Retinal pigment epithelial cell (primary cell): ENCODE measurements around the gene DNAJB13.

ENCODE experiments used
- DNase-seq: peaks from one replicate; pipeline ENCODE4 v3.0.0-alpha.2; 2010; ENCODE audit warnings: low read depth
- H3K4me3 ChIP-seq: 2 replicates; pipeline ENCODE4 v1.5.1; 2011; ENCODE audit warnings: mild to moderate bottlenecking, low read length, control low read depth, moderate library complexity
- TF ChIP-seq, protein P1 (sequence below): conservative IDR thresholded peaks from 2 replicates; pipeline ENCODE4 v1.5.1; 2011; ENCODE audit warnings: low read depth, low read length, control low read depth, inconsistent platforms

The DNAJB13 gene

GRCh38 chr11:73975479-73975757 lies 24.6 kb downstream of the DNAJB13 start:
- no peak overlapping the region for H3K4me3 ChIP-seq
- TF ChIP-seq, protein P1, sequence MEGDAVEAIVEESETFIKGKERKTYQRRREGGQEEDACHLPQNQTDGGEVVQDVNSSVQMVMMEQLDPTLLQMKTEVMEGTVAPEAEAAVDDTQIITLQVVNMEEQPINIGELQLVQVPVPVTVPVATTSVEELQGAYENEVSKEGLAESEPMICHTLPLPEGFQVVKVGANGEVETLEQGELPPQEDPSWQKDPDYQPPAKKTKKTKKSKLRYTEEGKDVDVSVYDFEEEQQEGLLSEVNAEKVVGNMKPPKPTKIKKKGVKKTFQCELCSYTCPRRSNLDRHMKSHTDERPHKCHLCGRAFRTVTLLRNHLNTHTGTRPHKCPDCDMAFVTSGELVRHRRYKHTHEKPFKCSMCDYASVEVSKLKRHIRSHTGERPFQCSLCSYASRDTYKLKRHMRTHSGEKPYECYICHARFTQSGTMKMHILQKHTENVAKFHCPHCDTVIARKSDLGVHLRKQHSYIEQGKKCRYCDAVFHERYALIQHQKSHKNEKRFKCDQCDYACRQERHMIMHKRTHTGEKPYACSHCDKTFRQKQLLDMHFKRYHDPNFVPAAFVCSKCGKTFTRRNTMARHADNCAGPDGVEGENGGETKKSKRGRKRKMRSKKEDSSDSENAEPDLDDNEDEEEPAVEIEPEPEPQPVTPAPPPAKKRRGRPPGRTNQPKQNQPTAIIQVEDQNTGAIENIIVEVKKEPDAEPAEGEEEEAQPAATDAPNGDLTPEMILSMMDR: no peak
- no peak for DNase-seq

- DNase-seq: no peak
- TF ChIP-seq, protein P1: no peak
- H3K4me3 ChIP-seq: no peak overlapping the region
Measured at GRCh38 chr11:73976451-73977151, 25.8 kb downstream of the DNAJB13 start.

DNA sequence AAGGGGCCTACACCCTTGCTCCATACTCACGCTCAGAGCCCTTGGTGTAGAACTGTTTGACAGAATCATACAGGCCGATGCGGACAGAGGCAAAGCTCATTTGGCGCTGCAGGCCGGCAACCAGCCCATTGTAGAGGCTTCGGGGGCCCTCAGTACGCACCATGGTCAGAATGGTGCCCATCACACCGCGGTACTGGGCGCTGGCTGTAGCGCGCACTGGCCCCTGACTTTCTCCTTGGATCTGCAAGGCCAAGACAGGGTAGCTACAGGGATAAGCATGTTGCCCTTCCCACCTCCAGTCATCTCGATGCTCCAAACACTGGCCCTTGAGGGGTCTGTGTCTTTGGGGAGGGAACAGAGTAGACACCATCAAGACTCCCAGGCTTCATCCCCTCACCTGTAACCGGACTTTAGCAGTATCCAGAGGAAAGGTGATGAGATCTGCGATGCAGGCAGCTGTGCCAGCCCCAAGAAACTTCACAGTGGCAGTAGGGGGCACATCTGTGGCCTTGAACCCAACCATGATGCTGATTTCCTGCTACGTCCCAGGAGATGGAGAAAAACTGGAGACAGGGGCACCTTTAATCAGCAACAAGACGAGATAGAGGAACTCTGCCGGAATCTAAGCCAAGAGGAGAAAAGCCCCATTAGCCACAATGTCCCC lies 27.2 kb downstream of the DNAJB13 start:
- no peak for DNase-seq
- no peak overlapping the region for H3K4me3 ChIP-seq
- TF ChIP-seq, protein P1: no peak

DNA sequence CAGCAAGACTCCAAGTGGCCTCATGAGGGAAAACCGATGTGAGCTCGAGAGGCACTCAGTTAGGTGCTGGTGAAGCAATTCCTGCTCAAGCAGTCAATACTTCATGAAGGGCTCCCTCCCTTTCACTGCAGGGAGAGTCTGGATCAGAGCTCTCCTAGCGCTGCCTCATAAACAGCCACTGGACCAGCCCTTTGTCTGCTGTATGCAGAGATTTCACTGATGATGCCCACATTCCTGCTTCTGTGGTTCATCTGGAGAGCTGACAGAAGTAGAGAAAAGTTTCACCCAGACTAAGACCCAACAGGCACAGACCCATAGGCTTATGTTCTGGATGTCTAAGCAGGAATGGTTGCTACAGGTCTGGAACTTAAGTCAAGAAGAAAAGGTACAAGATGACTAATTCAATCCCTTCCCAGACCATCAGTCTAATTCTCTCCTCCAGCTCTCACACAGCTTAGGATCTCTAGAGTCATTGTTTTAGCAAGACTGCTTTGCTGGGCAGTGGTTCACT lies 27.8 kb downstream of the DNAJB13 start:
- DNase-seq: no peak
- TF ChIP-seq, protein P1: no peak
- no peak overlapping the region for H3K4me3 ChIP-seq

- DNase-seq: peak; percentile 18
- no peak overlapping the region for H3K4me3 ChIP-seq
- TF ChIP-seq, protein P1: no peak
Measured at GRCh38 chr11:73980001-73980961, 29.5 kb downstream of the DNAJB13 start.

- TF ChIP-seq, protein P1: no peak
- DNase-seq: no peak
- H3K4me3 ChIP-seq: peak overlapping the region; percentile 73
Measured at GRCh38 chr11:73981051-73981805, 30.4 kb downstream of the DNAJB13 start.
